Duodenal mucosa (tissue), 2 donors: Measurements from ENCODE around the gene PIM2.

Source experiments
- H3K27ac ChIP-seq: one replicate; pipeline ENCODE4 v1.7.0; 2013; ENCODE audit warnings: low read depth, low read length
- H3K27me3 ChIP-seq, 2 donors: one replicate each; pipeline ENCODE4 v1.7.0; 2013; ENCODE audit warnings: low read length in 2 of 2, control low read depth in 1 of 2; ENCODE audit not compliant: insufficient read depth in 2 of 2, control insufficient read depth in 1 of 2
- H3K36me3 ChIP-seq, 2 donors: one replicate each; pipeline ENCODE4 v1.7.0; 2013; ENCODE audit warnings: low read length in 2 of 2, control low read depth in 1 of 2; ENCODE audit not compliant: insufficient read depth in 2 of 2, control insufficient read depth in 1 of 2
- H3K4me1 ChIP-seq, 2 donors: one replicate each; pipeline ENCODE4 v1.7.0; 2013; ENCODE audit warnings: low read length in 2 of 2, control low read depth in 1 of 2; ENCODE audit not compliant: insufficient read depth in 2 of 2, control insufficient read depth in 1 of 2
- H3K4me3 ChIP-seq, 2 donors: one replicate each; pipeline ENCODE4 v1.7.0; 2013; ENCODE audit warnings: low read length in 2 of 2, low read depth in 1 of 2
- H3K9ac ChIP-seq, 2 donors: one replicate each; pipeline ENCODE4 v1.7.0; 2013; ENCODE audit warnings: low read length in 2 of 2, low read depth in 1 of 2
- H3K9me3 ChIP-seq, 2 donors: one replicate each; pipeline ENCODE4 v1.7.0; 2013; ENCODE audit warnings: low read length in 2 of 2, control low read depth in 1 of 2; ENCODE audit not compliant: control insufficient read depth in 1 of 2

The PIM2 gene

GRCh38 chrX:48919947-48920717 lies 1.3 kb upstream of the PIM2 start:
- Histone ChIP-seq H3K9ac (peak overlapping the region; percentile 47 to 49), H3K36me3 (peaks cover 5 to 35% of the 10 kb centered on the region in 2 donors), H3K9me3 (no peaks in the 10 kb centered on the region), H3K4me1 (peaks cover 13 to 14% of the 10 kb centered on the region in 2 donors), H3K4me3 (peak overlapping the region; percentile 58 to 61), H3K27me3 (no peaks in the 10 kb centered on the region), H3K27ac (peak overlapping the region; percentile 73)

GRCh38 chrX:48919360-48919841 lies 577 bp upstream of the PIM2 start:
- Histone ChIP-seq H3K27me3 (no peaks in the 10 kb centered on the region), H3K4me1 (peaks cover 13 to 14% of the 10 kb centered on the region in 2 donors), H3K9me3 (no peaks in the 10 kb centered on the region), H3K36me3 (peaks cover 11 to 38% of the 10 kb centered on the region in 2 donors), H3K9ac (peak overlapping the region; percentile 38 to 49), H3K27ac (peak overlapping the region; percentile 73), H3K4me3 (peak overlapping the region; percentile 58 to 61)

GRCh38 chrX:48918301-48918642 lies 552 bp downstream of the PIM2 start:
- Histone ChIP-seq H3K9ac (peak overlapping the region; percentile 61 to 69), H3K27ac (peak overlapping the region; percentile 44)

GRCh38 chrX:48917139-48918001 lies 1.5 kb downstream of the PIM2 start:
- Histone ChIP-seq H3K4me3 (peak overlapping the region; percentile 73 to 74), H3K4me1 (peaks cover 13 to 19% of the 10 kb centered on the region in 2 donors), H3K27me3 (no peaks in the 10 kb centered on the region), H3K27ac (peak overlapping the region; percentile 25), H3K36me3 (peaks cover 14 to 28% of the 10 kb centered on the region in 2 donors), H3K9me3 (no peaks in the 10 kb centered on the region), H3K9ac (peak overlapping the region; percentile 61 to 69)

More at GRCh38 chrX:48918301-48918642, 552 bp downstream of the PIM2 start:
- Histone ChIP-seq H3K27me3 (no peaks in the 10 kb centered on the region), H3K4me1 (peaks cover 13 to 14% of the 10 kb centered on the region in 2 donors), H3K4me3 (peak overlapping the region; percentile 73 to 74), H3K36me3 (peaks cover 14 to 35% of the 10 kb centered on the region in 2 donors), H3K9me3 (no peaks in the 10 kb centered on the region)

- H3K9me3 ChIP-seq: no peaks in the 10 kb centered on the region
- H3K9ac ChIP-seq: no peak overlapping the region
- peak overlapping the region in 1 of 2 donors; percentile 48 for H3K4me3 ChIP-seq
- peaks cover 9 to 26% of the 10 kb centered on the region in 2 donors for H3K4me1 ChIP-seq
- no peaks in the 10 kb centered on the region for H3K27me3 ChIP-seq
- H3K36me3 ChIP-seq: peaks cover 14 to 25% of the 10 kb centered on the region in 2 donors
- H3K27ac ChIP-seq: no peak overlapping the region
These were observed 4.0 kb downstream of the PIM2 start for GRCh38 chrX:48914593-48915493.

GRCh38 chrX:48913605-48914366 lies 5.0 kb downstream of the PIM2 start:
- no peak overlapping the region for H3K9ac ChIP-seq
- peaks cover 14 to 25% of the 10 kb centered on the region in 2 donors for H3K36me3 ChIP-seq
- no peak overlapping the region for H3K27ac ChIP-seq
- no peaks in the 10 kb centered on the region for H3K9me3 ChIP-seq
- peaks cover 5 to 24% of the 10 kb centered on the region in 2 donors for H3K4me1 ChIP-seq
- H3K4me3 ChIP-seq: no peak overlapping the region
- H3K27me3 ChIP-seq: no peaks in the 10 kb centered on the region

GRCh38 chrX:48911412-48912182 lies 7.2 kb downstream of the PIM2 start, which contains the start of gene SLC35A2:
Gene SLC35A2 (minus strand): TSS chrX:48911646. CDS start chrX:48911636, 10 bp downstream.
- Histone ChIP-seq H3K9ac (peak within 1 kb of the TSS; percentile 76 to 79), H3K9me3 (no peaks in the 10 kb centered on the region), H3K27me3 (no peaks in the 10 kb centered on the region), H3K4me3 (peak within 1 kb of the TSS; percentile 85 to 92), H3K36me3 (peaks cover 14 to 26% of the 10 kb centered on the region in 2 donors), H3K27ac (peak within 1 kb of the TSS; percentile 89), H3K4me1 (peaks cover 5 to 17% of the 10 kb centered on the region in 2 donors)

GRCh38 chrX:48910926-48911411 lies 7.9 kb downstream of the PIM2 start:
- Histone ChIP-seq H3K9me3 (no peaks in the 10 kb centered on the region), H3K27ac (peak overlapping the region; percentile 75), H3K9ac (peak overlapping the region; percentile 76 to 79), H3K27me3 (no peaks in the 10 kb centered on the region), H3K36me3 (peaks cover 14 to 29% of the 10 kb centered on the region in 2 donors), H3K4me3 (peak overlapping the region; percentile 85 to 92), H3K4me1 (peaks cover 5 to 17% of the 10 kb centered on the region in 2 donors)
